CD8-positive, alpha-beta memory T cell (primary cell): ENCODE data around the gene SH3BP5L. TPM values are rescaled to one million over a fixed set of nuclear protein-coding genes. Genes with fewer than 3 reads are reported as not detected.

Experiments
- CTCF ChIA-PET: fragments of 350-600 bp; sonication (Branson Sonifier 250); formaldehyde crosslinking; loops from one replicate; lab custom pipeline; 2021; ENCODE audit warnings: antibody characterized with exemption; lab: Charles Lee
- POLR2A ChIA-PET: fragments of 350-600 bp; sonication (Branson Sonifier 250); formaldehyde crosslinking; loops from one replicate; lab custom pipeline; 2021; ENCODE audit warnings: antibody characterized with exemption; lab: Charles Lee
- DNase-seq, 5 donors: peaks; one replicate each; pipeline versions ENCODE4 v3.0.0 to v3.0.0-alpha.2; 2020 to 2022; ENCODE audit warnings: mixed read lengths in 1 of 5
- H3K27ac ChIP-seq: one replicate; pipeline ENCODE4 v1.7.0; 2013; ENCODE audit warnings: low read depth, mild to moderate bottlenecking, low read length, moderate library complexity
- H3K27me3 ChIP-seq: 2 replicates; pipeline ENCODE4 v1.7.0; 2013; ENCODE audit warnings: low read length, mild to moderate bottlenecking; ENCODE audit not compliant: insufficient read depth, poor library complexity, severe bottlenecking
- H3K36me3 ChIP-seq: 2 replicates; pipeline ENCODE4 v1.7.0; 2013; ENCODE audit warnings: mild to moderate bottlenecking, low read length, moderate library complexity; ENCODE audit not compliant: insufficient read depth
- H3K4me1 ChIP-seq: 2 replicates; pipeline ENCODE4 v1.7.0; 2013; ENCODE audit warnings: mild to moderate bottlenecking, low read length, moderate library complexity; ENCODE audit not compliant: insufficient read depth
- H3K4me3 ChIP-seq: 2 replicates; pipeline ENCODE4 v1.7.0; 2013; ENCODE audit warnings: mild to moderate bottlenecking, low read length
- H3K9me3 ChIP-seq: 2 replicates; pipeline ENCODE4 v1.7.0; 2013; ENCODE audit warnings: mild to moderate bottlenecking, low read length
- H3K27ac Mint-ChIP-seq, 8 donors: one replicate each; pipeline ENCODE4 v1.8.0; 2020 to 2021; ENCODE audit warnings: mixed read lengths in 8 of 8, mild to moderate bottlenecking in 6 of 8, inconsistent platforms in 3 of 8, moderate library complexity in 3 of 8
- H3K27me3 Mint-ChIP-seq, 2 donors: one replicate each; pipeline ENCODE4 v1.8.0; 2020 to 2021; ENCODE audit warnings: mixed read lengths in 2 of 2, mild to moderate bottlenecking in 1 of 2, moderate library complexity in 1 of 2
- H3K36me3 Mint-ChIP-seq, 3 donors: one replicate each; pipeline ENCODE4 v1.8.0; 2020 to 2021; ENCODE audit warnings: mixed read lengths in 3 of 3, inconsistent platforms in 1 of 3, mild to moderate bottlenecking in 1 of 3
- H3K4me1 Mint-ChIP-seq, 3 donors: one replicate each; pipeline ENCODE4 v1.8.0; 2020 to 2021; ENCODE audit warnings: mixed read lengths in 3 of 3, inconsistent platforms in 1 of 3, mild to moderate bottlenecking in 1 of 3
- H3K4me3 Mint-ChIP-seq, 7 donors: one replicate each; pipeline ENCODE4 v1.8.0; 2020 to 2021; ENCODE audit warnings: mixed read lengths in 7 of 7, mild to moderate bottlenecking in 6 of 7, moderate library complexity in 4 of 7, inconsistent platforms in 2 of 7
- H3K9me3 Mint-ChIP-seq, 5 donors: one replicate each; pipeline ENCODE4 v1.8.0; 2020 to 2022; ENCODE audit warnings: mixed read lengths in 5 of 5, mild to moderate bottlenecking in 3 of 5, moderate library complexity in 2 of 5, inconsistent platforms in 1 of 5
- polyA plus RNA-seq: library from polyadenylated mRNA; unstranded; fragments of 300-500 nt; fragmentation: Illumina TruSeq; gene quantifications from one replicate; pipeline ENCODE4 v1.2.3, GENCODE V29; 2021
- total RNA-seq, 2 experiments: library from RNA; stranded (reverse); gene quantifications; one replicate each; pipeline ENCODE4 v1.2.3, GENCODE V29; 2021

The SH3BP5L gene
- total and polyA plus RNA-seq, 3 experiments from 2014 or later, result 3.8 to 21.8 (median 20.1) TPM

- H3K27me3 Mint-ChIP-seq, result no peaks in the 10 kb centered on the region
- CTCF ChIA-PET, result interaction anchor here (1.7 kb wide), 1 partner anchor 14 kb away, joined by 6 read pairs; the partner anchor contains the start of gene SH3BP5L
These were observed 13.9 kb downstream of the SH3BP5L start for GRCh38 chr1:248811514-248812490.

GRCh38 chr1:248810727-248811513, 14.8 kb downstream of the SH3BP5L start:
- CTCF ChIA-PET, result interaction anchor here (1.7 kb wide), 1 partner anchor 15 kb away, joined by 6 read pairs; the partner anchor contains the start of gene SH3BP5L
- peaks cover 10 to 52% (median 14%) of the 10 kb centered on the region in 3 donors for H3K36me3 Mint-ChIP-seq

More at GRCh38 chr1:248811514-248812490, 13.9 kb downstream of the SH3BP5L start:
- Mint-ChIP-seq H3K27ac (peak overlapping the region in 2 of 8 donors; percentile 41 to 58), H3K36me3 (peaks cover 10 to 61% (median 16%) of the 10 kb centered on the region in 3 donors), H3K9me3 (no peaks in the 10 kb centered on the region), H3K4me3 (no peak overlapping the region), H3K4me1 (peaks cover 5 to 12% (median 9%) of the 10 kb centered on the region in 3 donors)
- Histone ChIP-seq H3K4me1 (peaks cover 14% of the 10 kb centered on the region), H3K4me3 (no peak overlapping the region), H3K27me3 (no peaks in the 10 kb centered on the region), H3K27ac (no peak overlapping the region), H3K9me3 (no peaks in the 10 kb centered on the region), H3K36me3 (peaks cover 23% of the 10 kb centered on the region)
- DNase-seq, result no peak
- POLR2A ChIA-PET, result no interaction called here

GRCh38 chr1:248810000-248810726, 15.6 kb downstream of the SH3BP5L start:
- ChIA-PET POLR2A (no interaction called here), CTCF (no interaction called here)
- Histone ChIP-seq H3K9me3 (no peaks in the 10 kb centered on the region), H3K4me1 (no peaks in the 10 kb centered on the region), H3K4me3 (no peak overlapping the region), H3K27ac (no peak overlapping the region), H3K36me3 (peaks cover 19% of the 10 kb centered on the region), H3K27me3 (no peaks in the 10 kb centered on the region)
- Mint-ChIP-seq H3K4me1 (peaks cover 2 to 3% (median 2%) of the 10 kb centered on the region in 3 donors), H3K36me3 (peaks cover 9 to 46% (median 10%) of the 10 kb centered on the region in 3 donors), H3K27ac (peak overlapping the region in 3 of 8 donors; percentile 17 to 24 (median 22)), H3K9me3 (no peaks in the 10 kb centered on the region), H3K27me3 (no peaks in the 10 kb centered on the region), H3K4me3 (no peak overlapping the region)
- DNase-seq, result no peak

More at GRCh38 chr1:248810727-248811513, 14.8 kb downstream of the SH3BP5L start:
- Mint-ChIP-seq H3K27ac (peak overlapping the region in 2 of 8 donors; percentile 17 to 86), H3K9me3 (no peaks in the 10 kb centered on the region), H3K27me3 (no peaks in the 10 kb centered on the region), H3K4me1 (peaks cover under 1 to 5% (median 4%) of the 10 kb centered on the region in 3 donors), H3K4me3 (no peak overlapping the region)
- H3K27me3 ChIP-seq, result no peaks in the 10 kb centered on the region
- no peak overlapping the region for H3K27ac ChIP-seq
- H3K4me3 ChIP-seq, result no peak overlapping the region
- no peak for DNase-seq
- POLR2A ChIA-PET, result no interaction called here
- H3K4me1 ChIP-seq, result peaks cover 5% of the 10 kb centered on the region
- no peaks in the 10 kb centered on the region for H3K9me3 ChIP-seq
- H3K36me3 ChIP-seq, result peaks cover 23% of the 10 kb centered on the region

- H3K27me3 ChIP-seq, result no peaks in the 10 kb centered on the region
- H3K9me3 ChIP-seq, result no peaks in the 10 kb centered on the region
- Mint-ChIP-seq H3K4me3 (no peak overlapping the region), H3K27ac (no peak overlapping the region), H3K36me3 (peaks cover under 1 to 34% (median 2%) of the 10 kb centered on the region in 3 donors), H3K27me3 (peaks cover 0 to under 1% of the 10 kb centered on the region in 2 donors), H3K9me3 (no peaks in the 10 kb centered on the region), H3K4me1 (peaks cover 3 to 6% (median 5%) of the 10 kb centered on the region in 3 donors)
- H3K36me3 ChIP-seq, result peaks cover 10% of the 10 kb centered on the region
- CTCF ChIA-PET, result no interaction called here
- H3K4me1 ChIP-seq, result no peaks in the 10 kb centered on the region
- no peak overlapping the region for H3K27ac ChIP-seq
- POLR2A ChIA-PET, result no interaction called here
- DNase-seq, result no peak
- H3K4me3 ChIP-seq, result no peak overlapping the region
These were observed 16.8 kb downstream of the SH3BP5L start for GRCh38 chr1:248808876-248809275.

GRCh38 chr1:248807067-248807737, 18.5 kb downstream of the SH3BP5L start:
- Mint-ChIP-seq H3K4me3 (peak overlapping the region in 2 of 7 donors; percentile 18 to 34), H3K9me3 (no peaks in the 10 kb centered on the region), H3K27ac (no peak overlapping the region), H3K36me3 (peaks cover 0 to 17% (median 0%) of the 10 kb centered on the region in 3 donors), H3K27me3 (peaks cover 1 to 9% of the 10 kb centered on the region in 2 donors), H3K4me1 (peaks cover 3 to 6% (median 5%) of the 10 kb centered on the region in 3 donors)
- no peak overlapping the region for H3K27ac ChIP-seq
- no peaks in the 10 kb centered on the region for H3K4me1 ChIP-seq
- DNase-seq, result peak in 2 of 5 donors; percentile 12 to 44
- no peak overlapping the region for H3K4me3 ChIP-seq
- H3K9me3 ChIP-seq, result no peaks in the 10 kb centered on the region
- ChIA-PET CTCF (interaction anchor here (0.8 to 1.2 kb wide), 3 partner anchors 15 to 870 kb away, joined by 3 read pairs; no protein-coding TSS in a partner anchor), POLR2A (no interaction called here)
- no peaks in the 10 kb centered on the region for H3K36me3 ChIP-seq
- H3K27me3 ChIP-seq, result no peaks in the 10 kb centered on the region

GRCh38 chr1:248805876-248806275, 19.8 kb downstream of the SH3BP5L start:
- Histone ChIP-seq H3K27ac (no peak overlapping the region), H3K36me3 (no peaks in the 10 kb centered on the region), H3K4me1 (no peaks in the 10 kb centered on the region), H3K4me3 (no peak overlapping the region), H3K9me3 (no peaks in the 10 kb centered on the region), H3K27me3 (no peaks in the 10 kb centered on the region)
- peaks cover 0 to 8% (median 0%) of the 10 kb centered on the region in 3 donors for H3K36me3 Mint-ChIP-seq
- DNase-seq, result no peak
- H3K9me3 Mint-ChIP-seq, result no peaks in the 10 kb centered on the region
- no peak overlapping the region for H3K4me3 Mint-ChIP-seq
- H3K4me1 Mint-ChIP-seq, result peaks cover 3 to 6% (median 5%) of the 10 kb centered on the region in 3 donors
- ChIA-PET CTCF (interaction anchor here (1.1 to 1.3 kb wide), 3 partner anchors 17 to 563 kb away, joined by 3 read pairs; no protein-coding TSS in a partner anchor), POLR2A (no interaction called here)
- H3K27ac Mint-ChIP-seq, result no peak overlapping the region
- H3K27me3 Mint-ChIP-seq, result peaks cover 7 to 20% of the 10 kb centered on the region in 2 donors
